HG02852 (cell line): ENCODE results near the gene NOS1.
"Not testable (repeated sequence)": the region's sequence is repeated elsewhere in the genome, so short reads cannot be mapped to it uniquely, and the experiment has no call there.

Source experiments
- ATAC-seq: cut with Tn5 transposase; IDR thresholded peaks from one replicate; pipeline ENCODE4 v1.9.1; 2021; ENCODE audit warnings: mild to moderate bottlenecking, moderate library complexity; ENCODE audit not compliant: unreplicated experiment

Gene NOS1

GRCh38 chr12:117361347-117361751 is at the start of gene NOS1:
NOS1 (minus strand) TSS chr12:117361626; CDS start chr12:117331069, 30,557 bp downstream.
- ATAC-seq = no peak

GRCh38 chr12:117409286-117409685 is 47.9 kb upstream of the NOS1 start:
- ATAC-seq = no peak

- ATAC-seq = no peak
These were observed 46.9 kb upstream of the NOS1 start for GRCh38 chr12:117408161-117408791.

- no peak for ATAC-seq
These were observed 43.5 kb upstream of the NOS1 start for GRCh38 chr12:117404940-117405339.

- no peak for ATAC-seq
These were observed 42.9 kb upstream of the NOS1 start for GRCh38 chr12:117404203-117404853.

GRCh38 chr12:117403586-117404139 is 42.2 kb upstream of the NOS1 start:
- ATAC-seq = no peak

GRCh38 chr12:117402363-117402762 is 40.9 kb upstream of the NOS1 start:
- no peak for ATAC-seq

- ATAC-seq = no peak
These were observed 39.5 kb upstream of the NOS1 start for GRCh38 chr12:117400912-117401311.

GRCh38 chr12:117398482-117398881 is 37.1 kb upstream of the NOS1 start:
- ATAC-seq = not testable (repeated sequence)

- no peak for ATAC-seq
These were observed 34.3 kb upstream of the NOS1 start for GRCh38 chr12:117395766-117396165.

- no peak for ATAC-seq
These were observed 33.1 kb upstream of the NOS1 start for GRCh38 chr12:117394491-117394890.

GRCh38 chr12:117393656-117394055 is 32.2 kb upstream of the NOS1 start:
- no peak for ATAC-seq

- no peak for ATAC-seq
These were observed 29.4 kb upstream of the NOS1 start for GRCh38 chr12:117390866-117391265.

- ATAC-seq = no peak
These were observed 27.6 kb upstream of the NOS1 start for GRCh38 chr12:117388951-117389446.

- ATAC-seq = no peak
These were observed 26.4 kb upstream of the NOS1 start for GRCh38 chr12:117387832-117388231.

- no peak for ATAC-seq
These were observed 23.3 kb upstream of the NOS1 start for GRCh38 chr12:117384735-117385134.

GRCh38 chr12:117380083-117380482 is 18.7 kb upstream of the NOS1 start:
- no peak for ATAC-seq

GRCh38 chr12:117377758-117378157 is 16.3 kb upstream of the NOS1 start:
- ATAC-seq = no peak

- ATAC-seq = no peak
These were observed 9.2 kb upstream of the NOS1 start for GRCh38 chr12:117370588-117370987.

GRCh38 chr12:117370000-117370399 is 8.6 kb upstream of the NOS1 start:
- ATAC-seq = not testable (repeated sequence)

- no peak for ATAC-seq
These were observed 5.7 kb upstream of the NOS1 start for GRCh38 chr12:117367006-117367638.
